ENCODE results near the gene HNRNPF.

DNA sequence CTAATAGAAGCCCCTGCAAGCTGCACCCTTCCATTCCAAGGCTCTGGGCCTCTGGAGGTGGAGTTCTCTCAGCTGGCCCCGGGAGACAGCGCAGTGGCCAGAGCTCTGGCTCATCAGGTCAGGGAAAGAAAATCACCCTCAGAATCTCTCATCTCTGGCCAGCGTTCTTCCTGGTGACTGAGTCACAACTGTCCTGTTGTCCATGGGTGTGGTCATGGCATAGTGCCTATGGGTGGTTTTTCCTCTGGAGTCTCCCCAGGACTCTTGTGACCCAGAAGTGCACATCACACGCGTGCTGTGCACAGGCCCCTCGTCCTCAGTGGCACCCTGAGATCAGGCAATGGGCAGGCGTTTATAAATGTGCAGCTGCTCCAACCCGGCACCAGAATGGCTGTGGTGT, 64.9 kb downstream of the HNRNPF start:
- TF ChIP-seq, protein P1, sequence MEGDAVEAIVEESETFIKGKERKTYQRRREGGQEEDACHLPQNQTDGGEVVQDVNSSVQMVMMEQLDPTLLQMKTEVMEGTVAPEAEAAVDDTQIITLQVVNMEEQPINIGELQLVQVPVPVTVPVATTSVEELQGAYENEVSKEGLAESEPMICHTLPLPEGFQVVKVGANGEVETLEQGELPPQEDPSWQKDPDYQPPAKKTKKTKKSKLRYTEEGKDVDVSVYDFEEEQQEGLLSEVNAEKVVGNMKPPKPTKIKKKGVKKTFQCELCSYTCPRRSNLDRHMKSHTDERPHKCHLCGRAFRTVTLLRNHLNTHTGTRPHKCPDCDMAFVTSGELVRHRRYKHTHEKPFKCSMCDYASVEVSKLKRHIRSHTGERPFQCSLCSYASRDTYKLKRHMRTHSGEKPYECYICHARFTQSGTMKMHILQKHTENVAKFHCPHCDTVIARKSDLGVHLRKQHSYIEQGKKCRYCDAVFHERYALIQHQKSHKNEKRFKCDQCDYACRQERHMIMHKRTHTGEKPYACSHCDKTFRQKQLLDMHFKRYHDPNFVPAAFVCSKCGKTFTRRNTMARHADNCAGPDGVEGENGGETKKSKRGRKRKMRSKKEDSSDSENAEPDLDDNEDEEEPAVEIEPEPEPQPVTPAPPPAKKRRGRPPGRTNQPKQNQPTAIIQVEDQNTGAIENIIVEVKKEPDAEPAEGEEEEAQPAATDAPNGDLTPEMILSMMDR (IDR thresholded peaks at IDR 0.05): no peak
- no peak for TF ChIP-seq POLR2A (IDR thresholded peaks at IDR 0.05)
